Glutamatergic neuron (in vitro differentiated cells): ENCODE results near the gene FPR2. TPM values are rescaled to one million over a fixed set of nuclear protein-coding genes. Genes with fewer than 3 reads are reported as not detected.

Experiments used
- DNase-seq: peaks from one replicate; pipeline ENCODE4 v3.0.0; 2022
- H3K27ac Mint-ChIP-seq: one replicate; pipeline ENCODE4 v1.8.0; 2020; ENCODE audit warnings: mild to moderate bottlenecking, mixed read lengths, inconsistent platforms; ENCODE audit not compliant: unreplicated experiment
- H3K27me3 Mint-ChIP-seq: one replicate; pipeline ENCODE4 v1.8.0; 2020; ENCODE audit warnings: mild to moderate bottlenecking, moderate library complexity, mixed read lengths, inconsistent platforms; ENCODE audit not compliant: unreplicated experiment
- H3K36me3 Mint-ChIP-seq: one replicate; pipeline ENCODE4 v1.8.0; 2020; ENCODE audit warnings: mild to moderate bottlenecking, mixed read lengths, inconsistent platforms; ENCODE audit not compliant: unreplicated experiment
- H3K4me1 Mint-ChIP-seq: one replicate; pipeline ENCODE4 v1.8.0; 2020; ENCODE audit warnings: mild to moderate bottlenecking, low read depth, mixed read lengths, inconsistent platforms; ENCODE audit not compliant: unreplicated experiment
- H3K4me3 Mint-ChIP-seq: one replicate; pipeline ENCODE4 v1.8.0; 2020; ENCODE audit warnings: mild to moderate bottlenecking, mixed read lengths, inconsistent platforms; ENCODE audit not compliant: unreplicated experiment
- H3K9me3 Mint-ChIP-seq: one replicate; pipeline ENCODE4 v1.8.0; 2020; ENCODE audit warnings: mild to moderate bottlenecking, moderate library complexity, mixed read lengths, inconsistent platforms; ENCODE audit not compliant: unreplicated experiment
- CTCF ChIP-seq: fragments of 200-600 bp; sonication (generic); IDR thresholded peaks from one replicate; pipeline ENCODE4 v1.5.0; 2021; ENCODE audit not compliant: partially characterized antibody, unreplicated experiment
- total RNA-seq: library from RNA; stranded (reverse); fragmentation: NEBNext Ultra II Directional; extraction: Animal tissue kit (Norgen Biotek cat#: 25700); gene quantifications from one replicate; pipeline ENCODE4 v1.2.1, GENCODE V29; 2021; ENCODE audit not compliant: unreplicated experiment

Gene FPR2
- total RNA-seq, 1 donor from 2014 or later: not detected

GRCh38 chr19:51786646-51787494 lies 25.9 kb downstream of the FPR2 start:
- Mint-ChIP-seq H3K9me3 (peaks cover 2% of the 10 kb centered on the region), H3K27me3 (no peaks in the 10 kb centered on the region), H3K36me3 (no peaks in the 10 kb centered on the region), H3K27ac (no peak overlapping the region), H3K4me1 (no peaks in the 10 kb centered on the region), H3K4me3 (no peak overlapping the region)
- DNase-seq: no peak
- no peak for TF ChIP-seq CTCF

- Mint-ChIP-seq H3K9me3 (peaks cover 2% of the 10 kb centered on the region), H3K4me1 (no peaks in the 10 kb centered on the region), H3K27ac (no peak overlapping the region), H3K36me3 (no peaks in the 10 kb centered on the region), H3K4me3 (no peak overlapping the region), H3K27me3 (no peaks in the 10 kb centered on the region)
- TF ChIP-seq CTCF: no peak
- DNase-seq: no peak
Observed at GRCh38 chr19:51788029-51788428, 27.0 kb downstream of the FPR2 start.

- no peaks in the 10 kb centered on the region for H3K4me1 Mint-ChIP-seq
- no peak overlapping the region for H3K27ac Mint-ChIP-seq
- H3K36me3 Mint-ChIP-seq: no peaks in the 10 kb centered on the region
- TF ChIP-seq CTCF: no peak
- DNase-seq: no peak
- H3K9me3 Mint-ChIP-seq: peaks cover 2% of the 10 kb centered on the region
- no peak overlapping the region for H3K4me3 Mint-ChIP-seq
- no peaks in the 10 kb centered on the region for H3K27me3 Mint-ChIP-seq
Observed at GRCh38 chr19:51789061-51789795, 28.2 kb downstream of the FPR2 start.

GRCh38 chr19:51792932-51793331 lies 32.0 kb downstream of the FPR2 start:
- DNase-seq: no peak
- H3K4me1 Mint-ChIP-seq: no peaks in the 10 kb centered on the region
- peaks cover 4% of the 10 kb centered on the region for H3K36me3 Mint-ChIP-seq
- peaks cover 2% of the 10 kb centered on the region for H3K27me3 Mint-ChIP-seq
- no peak overlapping the region for H3K27ac Mint-ChIP-seq
- TF ChIP-seq CTCF: no peak
- no peak overlapping the region for H3K4me3 Mint-ChIP-seq
- peaks cover 3% of the 10 kb centered on the region for H3K9me3 Mint-ChIP-seq

- no peak for DNase-seq
- no peak overlapping the region for H3K4me3 Mint-ChIP-seq
- no peak overlapping the region for H3K27ac Mint-ChIP-seq
- no peaks in the 10 kb centered on the region for H3K4me1 Mint-ChIP-seq
- no peak for TF ChIP-seq CTCF
- H3K27me3 Mint-ChIP-seq: peaks cover 2% of the 10 kb centered on the region
- peaks cover 5% of the 10 kb centered on the region for H3K9me3 Mint-ChIP-seq
- peaks cover 4% of the 10 kb centered on the region for H3K36me3 Mint-ChIP-seq
Observed at GRCh38 chr19:51793994-51794393, 33.0 kb downstream of the FPR2 start.
